DMS 273 (cell line): Measurements from ENCODE around the gene RXFP4.
"Not testable (repeated sequence)": the region's sequence is repeated elsewhere in the genome, so short reads cannot be mapped to it uniquely, and the experiment has no call there.

Source experiments
- DNase-seq: peaks from one replicate; lab custom pipeline; 2025; ENCODE audit not compliant: unreplicated experiment; lab: John Stamatoyannopoulos, UW

RXFP4 gene

DNA sequence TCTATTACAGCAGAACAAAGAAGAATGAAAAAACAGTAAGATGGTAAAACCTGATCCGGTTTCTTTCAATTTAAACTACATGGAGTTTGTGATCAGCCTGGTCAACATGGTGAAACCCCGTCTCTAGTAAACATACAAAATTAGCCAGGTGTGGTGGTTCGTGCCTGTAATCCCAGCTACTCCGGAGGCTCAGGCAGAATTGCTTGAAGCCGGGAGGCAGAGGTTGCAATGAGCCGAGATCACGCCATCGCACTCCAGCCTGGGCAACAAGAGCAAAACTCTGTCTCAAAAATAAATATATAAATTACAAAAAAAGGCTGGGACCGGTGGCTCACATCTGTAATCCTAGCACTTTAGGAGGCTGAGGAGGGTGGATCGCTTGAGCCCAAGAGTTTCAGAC is 10.7 kb upstream of the RXFP4 start:
- not testable (repeated sequence) for DNase-seq

DNA sequence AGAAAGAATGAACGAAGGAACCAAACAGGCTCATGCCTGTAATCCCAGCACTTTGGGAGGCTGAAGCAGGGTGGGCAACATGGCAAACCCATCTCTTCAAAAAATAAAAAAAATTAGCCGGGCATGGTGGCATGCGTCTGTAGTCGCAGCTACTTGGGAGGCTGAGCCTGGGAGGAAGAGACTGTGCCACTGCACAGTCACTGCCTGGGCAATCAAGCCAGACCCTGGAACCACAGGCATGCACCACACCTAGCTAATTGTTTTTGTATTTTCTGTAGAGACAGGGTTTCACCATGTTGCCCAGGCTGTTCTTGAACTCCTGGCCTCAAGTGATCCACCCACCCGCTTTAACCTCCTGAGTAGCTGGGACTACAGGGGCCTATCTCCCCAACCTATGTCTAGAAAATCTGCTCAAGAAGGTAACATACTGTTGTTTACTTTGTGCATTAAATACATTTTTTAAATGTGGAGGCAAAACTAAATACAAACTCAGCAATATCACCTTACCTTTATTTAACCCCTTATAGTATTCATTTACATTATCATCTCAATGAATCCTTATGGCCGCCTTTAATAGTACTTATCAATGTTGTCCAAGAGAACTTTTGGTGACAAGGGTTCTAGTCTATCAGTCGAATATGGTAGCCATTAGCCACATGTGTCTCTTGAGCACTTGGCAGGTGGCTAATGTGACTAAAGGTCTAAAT is 10.0 kb upstream of the RXFP4 start:
- no peak for DNase-seq

DNA sequence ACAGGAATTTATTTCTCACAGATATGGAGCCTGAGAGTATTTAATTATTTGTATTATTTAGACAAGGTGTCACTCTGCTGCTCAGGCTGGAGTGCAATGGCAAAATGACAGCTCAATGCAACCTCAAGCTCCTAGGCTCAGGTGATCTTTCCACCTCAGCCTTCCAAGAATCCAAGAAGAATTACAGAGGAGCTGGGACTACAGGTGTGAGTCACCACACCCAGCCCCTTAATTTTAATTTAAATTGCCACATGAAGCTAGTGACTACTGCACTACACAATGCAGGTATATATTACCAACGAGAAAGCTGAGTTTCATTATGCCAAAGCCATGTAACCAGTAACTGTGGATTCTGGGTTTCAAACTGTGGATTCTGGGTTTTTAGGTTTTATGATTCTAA is 9.4 kb upstream of the RXFP4 start:
- no peak for DNase-seq

DNA sequence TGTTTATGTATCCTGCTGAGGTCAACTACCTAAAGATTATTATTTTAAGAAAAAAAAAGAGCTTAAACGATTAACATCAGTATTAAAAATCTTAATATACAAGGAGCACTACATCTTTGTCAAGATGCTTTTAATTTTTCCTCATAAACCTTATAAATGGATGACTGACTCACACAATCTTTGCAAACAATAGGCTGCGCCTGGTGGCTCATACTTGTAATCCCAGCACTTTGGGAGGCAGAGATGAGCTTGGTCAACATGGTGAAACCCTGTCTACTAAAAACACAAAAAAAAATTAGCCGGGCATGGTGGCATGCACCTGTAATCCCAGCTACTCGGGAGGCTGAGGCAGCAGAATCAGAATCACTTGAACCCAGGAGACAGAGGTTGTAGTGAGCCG is 9.0 kb upstream of the RXFP4 start:
- DNase-seq, result no peak

DNA sequence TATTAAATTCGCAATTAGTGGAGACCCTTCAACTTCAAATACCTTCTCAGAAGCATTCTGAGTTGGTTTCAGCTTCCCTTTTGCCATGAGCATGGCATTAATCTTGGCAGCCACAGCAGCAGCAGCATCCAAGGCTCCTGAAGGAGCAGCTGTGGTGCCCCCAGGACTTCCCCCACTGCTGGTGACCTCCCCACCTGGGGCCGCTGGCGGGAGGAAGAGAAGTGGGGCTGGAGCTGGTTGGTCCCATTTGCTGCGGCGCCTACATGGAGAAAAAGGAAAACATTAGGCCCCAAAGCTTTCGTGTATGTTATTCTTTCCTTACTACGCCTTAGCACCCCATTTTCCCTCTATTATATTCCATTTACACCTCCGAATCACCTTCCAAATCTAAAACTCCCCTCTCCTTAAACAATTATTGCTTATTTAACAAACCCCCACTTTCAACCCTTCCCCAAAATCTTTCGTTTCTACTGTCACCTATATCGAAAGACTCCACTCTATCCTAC is 7.8 kb upstream of the RXFP4 start:
- DNase-seq, result peak; percentile 56

DNA sequence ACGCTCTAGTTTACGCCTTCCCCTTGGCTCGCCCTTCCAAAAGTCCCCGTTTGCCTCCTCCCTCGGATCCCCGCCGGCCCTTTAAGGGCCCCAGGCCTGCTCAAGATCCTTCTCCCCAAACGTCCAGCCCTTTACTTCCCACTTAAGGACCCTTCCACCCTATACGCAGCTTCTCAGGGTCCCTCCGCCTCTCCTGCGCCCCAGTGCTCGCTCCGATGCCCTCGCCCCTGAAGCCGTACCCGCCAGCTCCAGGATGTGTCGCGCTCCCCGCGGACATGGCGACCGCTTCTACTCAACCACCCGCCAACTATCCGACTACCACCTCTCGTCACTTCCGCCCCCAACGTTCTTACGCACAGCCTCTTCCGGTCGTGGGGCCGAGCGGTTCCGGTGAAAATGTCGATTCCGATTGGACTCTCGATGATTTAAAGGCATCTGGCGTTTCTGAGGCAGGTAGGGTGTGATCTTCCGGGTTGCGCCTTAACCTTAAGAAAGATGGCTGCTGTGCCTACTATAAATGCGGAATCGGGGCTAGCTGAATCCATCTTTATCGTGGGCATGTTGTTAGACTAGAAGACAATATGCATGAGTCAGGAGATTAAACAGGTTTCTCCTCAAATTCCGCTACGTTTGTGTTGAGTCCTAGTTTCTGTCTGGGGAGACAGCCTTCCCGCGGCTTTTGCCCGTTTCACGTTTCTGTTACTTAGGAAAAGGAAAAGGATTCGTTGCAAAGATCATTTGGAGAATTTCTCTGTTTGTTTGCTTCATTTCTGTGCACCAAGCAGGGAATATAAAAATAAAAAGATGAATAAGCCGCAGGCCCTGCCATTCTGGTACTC is 7.1 kb upstream of the RXFP4 start, which contains the start of gene KHDC4:
Gene KHDC4, minus strand, starts transcription at position 317 of the 839 bp plus-strand sequence. Its CDS starts 40 bp downstream, at position 277.
- DNase-seq, result peak; percentile 99

DNA sequence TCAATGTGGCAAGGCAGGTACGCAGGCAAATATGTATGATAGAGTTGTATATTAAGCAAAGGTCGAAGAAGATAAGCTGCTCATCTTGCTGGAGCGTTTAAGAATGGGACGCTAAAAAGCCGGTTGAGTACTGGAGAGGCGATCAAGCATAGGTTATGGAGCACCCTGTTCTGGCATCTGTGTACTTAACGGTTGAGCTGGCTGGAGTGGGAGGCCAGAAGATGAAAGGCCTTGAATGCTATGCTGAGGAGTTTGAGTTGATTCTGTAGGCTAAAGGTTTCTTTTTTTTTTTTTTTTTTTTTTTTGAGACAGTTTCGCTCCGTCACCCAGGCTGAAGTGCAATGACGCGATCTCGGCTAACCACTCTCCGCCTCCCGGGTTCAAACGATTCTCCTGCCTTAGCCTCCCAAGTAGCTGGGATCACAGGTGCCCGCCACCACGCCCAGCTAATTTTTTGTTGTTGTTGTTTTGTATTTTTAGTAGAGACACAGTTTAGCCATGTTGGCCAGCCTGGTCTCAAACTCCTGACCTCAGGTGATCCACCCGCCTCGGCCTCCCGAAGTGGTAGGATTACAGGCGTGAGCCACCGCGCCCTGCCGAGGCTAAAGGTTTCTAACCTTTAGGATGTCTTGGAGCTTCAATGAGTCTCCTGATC is 6.4 kb upstream of the RXFP4 start:
- peak; percentile 77 for DNase-seq

DNA sequence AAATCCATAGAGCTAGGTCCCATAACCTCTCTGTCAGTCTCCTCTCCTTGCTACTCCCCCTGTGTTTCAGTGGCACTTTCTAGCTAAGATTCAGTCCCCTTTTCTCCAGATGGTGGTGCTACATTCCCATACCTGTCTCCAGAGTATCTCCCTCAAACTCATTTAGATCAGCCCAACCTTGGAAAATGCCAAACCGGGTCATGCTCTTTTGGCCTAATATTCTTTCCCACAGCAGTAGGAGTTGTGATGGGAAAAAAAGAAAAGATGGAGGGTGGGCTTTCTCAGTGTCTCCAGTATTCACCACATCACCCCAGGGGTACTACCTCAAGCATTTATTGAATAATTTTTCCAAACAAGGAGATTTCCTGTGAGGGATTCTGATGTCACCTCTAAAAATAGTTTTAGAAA is 3.2 kb upstream of the RXFP4 start:
- DNase-seq, result peak; percentile 91

DNA sequence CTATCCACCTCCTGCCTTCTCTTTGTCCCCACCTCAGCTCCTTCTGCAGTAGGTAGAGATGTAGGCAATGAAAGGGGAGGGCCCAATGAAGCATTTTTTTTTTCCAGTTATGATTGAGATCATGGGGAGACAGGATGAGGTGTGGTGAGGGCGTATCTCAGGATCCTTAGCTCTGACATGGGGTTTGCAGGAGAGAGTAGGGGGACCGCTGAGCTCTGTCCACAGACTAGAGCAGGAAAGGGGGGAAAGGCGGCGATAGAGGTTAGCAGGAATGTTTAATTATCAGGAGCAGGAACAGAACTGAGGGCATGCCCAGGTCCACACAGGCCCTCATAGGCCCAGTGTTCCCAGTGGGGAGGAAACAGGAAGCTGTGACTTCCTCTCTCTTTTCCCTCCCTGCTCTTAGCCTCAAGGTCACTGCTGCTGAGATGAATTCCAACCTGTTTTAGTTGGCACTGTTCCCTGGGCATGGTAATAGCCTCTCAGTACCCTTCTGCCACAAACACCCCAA is 901 bp upstream of the RXFP4 start:
- peak; percentile 82 for DNase-seq

DNA sequence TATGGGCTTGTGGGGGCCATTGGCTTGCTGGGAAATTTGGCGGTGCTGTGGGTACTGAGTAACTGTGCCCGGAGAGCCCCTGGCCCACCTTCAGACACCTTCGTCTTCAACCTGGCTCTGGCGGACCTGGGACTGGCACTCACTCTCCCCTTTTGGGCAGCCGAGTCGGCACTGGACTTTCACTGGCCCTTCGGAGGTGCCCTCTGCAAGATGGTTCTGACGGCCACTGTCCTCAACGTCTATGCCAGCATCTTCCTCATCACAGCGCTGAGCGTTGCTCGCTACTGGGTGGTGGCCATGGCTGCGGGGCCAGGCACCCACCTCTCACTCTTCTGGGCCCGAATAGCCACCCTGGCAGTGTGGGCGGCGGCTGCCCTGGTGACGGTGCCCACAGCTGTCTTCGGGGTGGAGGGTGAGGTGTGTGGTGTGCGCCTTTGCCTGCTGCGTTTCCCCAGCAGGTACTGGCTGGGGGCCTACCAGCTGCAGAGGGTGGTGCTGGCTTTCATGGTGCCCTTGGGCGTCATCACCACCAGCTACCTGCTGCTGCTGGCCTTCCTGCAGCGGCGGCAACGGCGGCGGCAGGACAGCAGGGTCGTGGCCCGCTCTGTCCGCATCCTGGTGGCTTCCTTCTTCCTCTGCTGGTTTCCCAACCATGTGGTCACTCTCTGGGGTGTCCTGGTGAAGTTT is 550 bp downstream of the RXFP4 start:
- no peak for DNase-seq

DNA sequence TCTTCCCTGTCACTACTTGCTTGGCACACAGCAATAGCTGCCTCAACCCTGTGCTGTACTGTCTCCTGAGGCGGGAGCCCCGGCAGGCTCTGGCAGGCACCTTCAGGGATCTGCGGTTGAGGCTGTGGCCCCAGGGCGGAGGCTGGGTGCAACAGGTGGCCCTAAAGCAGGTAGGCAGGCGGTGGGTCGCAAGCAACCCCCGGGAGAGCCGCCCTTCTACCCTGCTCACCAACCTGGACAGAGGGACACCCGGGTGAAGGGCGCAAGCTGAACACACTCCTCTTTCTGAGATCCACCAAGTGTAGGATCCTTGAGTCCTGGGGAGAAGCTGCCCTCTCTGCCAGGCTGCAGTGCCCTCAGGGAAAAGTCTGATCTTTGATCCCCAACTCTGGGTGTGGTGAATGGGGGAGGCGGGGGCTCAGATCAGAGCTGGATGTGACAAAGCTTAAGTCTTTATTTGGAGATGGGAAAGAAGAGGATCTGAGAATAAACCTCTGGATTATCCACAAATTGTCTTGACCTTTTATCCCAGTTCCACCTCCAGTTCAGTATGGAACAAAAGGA is 1.2 kb downstream of the RXFP4 start:
- DNase-seq, result no peak

DNA sequence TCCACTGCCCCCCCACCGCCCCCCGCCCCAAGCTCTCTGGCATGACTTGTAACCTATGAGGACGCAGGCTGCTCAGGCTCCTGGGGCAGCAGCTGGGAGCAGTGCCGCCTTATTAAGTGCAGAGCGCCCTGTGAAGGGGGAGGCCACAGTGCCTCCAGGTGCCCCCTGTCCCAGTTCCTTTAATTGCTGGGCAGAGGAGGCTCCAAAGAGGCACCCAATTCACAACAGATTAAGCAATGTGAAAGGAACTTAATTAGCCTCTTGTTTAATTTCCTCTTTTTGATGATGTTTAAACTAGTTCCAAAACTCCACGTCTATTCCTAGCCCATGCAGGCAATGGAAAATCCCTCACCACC is 3.0 kb downstream of the RXFP4 start:
- peak; percentile 48 for DNase-seq

DNA sequence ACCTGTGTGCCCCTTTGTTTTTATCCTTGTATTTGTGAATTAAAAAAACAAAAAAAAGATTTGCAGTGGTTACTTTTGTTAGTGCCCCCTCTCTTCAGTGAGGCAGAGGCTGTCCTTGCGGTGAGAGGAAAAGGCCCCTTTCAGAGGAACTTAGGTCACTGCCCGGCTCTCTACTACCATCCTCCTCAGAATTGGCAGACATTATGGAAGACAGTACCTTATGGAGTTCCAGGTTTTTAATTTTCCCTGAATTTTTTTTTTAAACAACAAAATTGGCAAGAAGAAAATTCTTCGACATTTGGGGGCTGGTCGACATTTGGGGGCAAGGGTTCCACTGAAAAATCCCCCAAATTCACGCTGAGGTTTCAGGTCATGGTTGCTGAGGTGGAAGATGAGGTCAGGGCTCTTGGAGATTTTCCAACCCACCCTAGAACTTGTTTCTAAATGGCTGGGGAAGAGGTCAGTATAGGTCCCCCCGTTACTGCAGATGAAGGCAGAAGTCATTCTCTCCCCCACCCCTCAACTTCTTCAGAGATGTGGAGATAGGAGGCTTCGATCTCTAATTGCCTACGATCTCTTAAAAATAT is 5.3 kb downstream of the RXFP4 start:
- DNase-seq, result no peak

DNA sequence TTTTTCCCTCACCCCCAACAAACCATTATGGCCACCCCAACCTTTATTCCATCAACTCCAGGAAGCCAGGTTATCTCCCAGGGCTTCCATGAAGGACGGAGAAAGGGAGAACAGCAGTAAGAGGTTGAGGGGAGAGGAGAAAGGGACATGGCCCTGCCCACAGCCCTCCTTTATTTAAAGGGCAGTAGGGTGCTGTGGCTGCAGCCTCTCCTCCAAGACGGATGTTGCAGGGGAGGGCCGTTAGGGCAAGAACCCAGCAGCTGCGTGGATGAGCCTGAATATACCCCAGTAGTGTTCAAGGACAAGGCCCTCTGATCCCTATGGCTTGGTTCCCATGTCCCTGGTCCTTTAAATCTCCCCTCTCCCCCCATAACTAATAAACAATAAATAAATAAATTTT is 5.9 kb downstream of the RXFP4 start:
- no peak for DNase-seq

DNA sequence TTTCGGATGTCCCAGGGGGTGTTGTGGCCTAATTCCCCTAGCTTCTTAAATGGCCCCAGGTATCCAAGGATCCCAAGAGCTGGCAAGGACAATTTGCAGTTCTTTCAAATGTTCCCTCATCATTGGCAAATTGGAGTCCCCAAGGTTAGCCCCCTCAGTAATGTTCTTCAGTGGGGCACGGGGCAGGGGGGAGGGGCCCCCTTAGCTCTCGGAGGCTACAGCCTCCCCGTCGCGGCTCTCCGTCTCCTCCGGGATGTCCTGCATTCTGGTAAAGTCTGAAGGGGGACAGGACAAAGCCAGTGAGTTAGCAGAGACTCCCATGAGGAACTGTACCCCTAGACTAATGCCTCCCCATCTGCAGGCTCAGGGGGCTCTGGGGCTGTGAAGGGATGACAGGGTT is 6.3 kb downstream of the RXFP4 start:
- DNase-seq, result no peak

DNA sequence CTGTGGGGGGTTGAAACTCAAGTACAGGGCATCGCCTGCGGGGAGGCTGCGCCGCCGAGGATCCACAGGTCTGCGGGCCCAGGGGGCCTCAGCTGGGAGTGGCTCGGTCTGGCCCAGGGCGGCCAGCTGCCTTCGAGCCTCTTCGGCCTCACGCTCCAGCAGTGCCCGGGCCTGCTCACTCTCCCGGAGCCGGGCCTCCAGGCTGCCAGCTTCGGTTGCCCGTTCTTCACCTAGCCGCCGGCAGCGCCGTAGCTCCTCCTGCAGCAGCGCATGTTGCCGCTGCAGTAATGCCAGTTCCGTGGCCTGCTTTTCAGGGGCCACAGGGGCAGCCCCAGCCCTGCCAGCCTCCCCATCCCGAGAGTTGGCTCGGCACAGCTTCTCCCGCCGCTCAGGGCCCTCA is 9.4 kb downstream of the RXFP4 start:
- no peak for DNase-seq

DNA sequence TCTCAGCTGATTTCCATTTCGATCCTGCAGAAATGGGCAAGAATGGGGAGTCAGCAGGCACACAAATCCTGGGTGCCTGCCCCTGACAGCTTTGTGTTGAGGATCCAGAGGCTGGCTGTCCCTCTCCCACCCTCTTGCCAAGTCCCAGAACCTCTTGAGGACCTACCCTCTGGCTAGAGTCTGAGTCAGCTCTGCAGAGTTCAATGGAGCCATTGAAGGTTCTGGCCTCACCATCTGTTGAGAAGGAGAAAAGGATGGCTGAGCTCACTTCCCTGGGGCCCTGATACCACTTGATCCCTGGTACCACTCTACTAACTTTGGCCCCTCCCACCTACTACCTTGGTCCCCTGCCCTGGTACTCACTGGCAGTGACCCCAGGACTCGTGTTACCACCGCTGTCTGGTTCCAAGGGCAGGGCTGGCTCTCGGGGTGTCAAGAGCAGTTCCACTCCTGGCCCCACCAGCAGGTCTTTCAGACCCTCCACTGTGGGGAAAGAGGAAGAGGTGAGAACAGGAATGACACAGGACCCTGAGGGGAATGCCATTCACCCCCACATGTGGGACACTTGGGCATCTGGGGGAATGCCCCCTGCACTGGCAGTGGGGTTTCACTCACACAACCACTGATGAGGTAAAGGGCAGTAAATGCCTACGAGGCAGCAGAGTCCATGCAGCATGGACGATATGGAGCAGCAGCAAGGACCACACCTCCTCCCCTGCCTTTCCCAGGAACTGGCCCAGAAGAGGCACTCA is 10.5 kb downstream of the RXFP4 start:
- DNase-seq, result no peak

DNA sequence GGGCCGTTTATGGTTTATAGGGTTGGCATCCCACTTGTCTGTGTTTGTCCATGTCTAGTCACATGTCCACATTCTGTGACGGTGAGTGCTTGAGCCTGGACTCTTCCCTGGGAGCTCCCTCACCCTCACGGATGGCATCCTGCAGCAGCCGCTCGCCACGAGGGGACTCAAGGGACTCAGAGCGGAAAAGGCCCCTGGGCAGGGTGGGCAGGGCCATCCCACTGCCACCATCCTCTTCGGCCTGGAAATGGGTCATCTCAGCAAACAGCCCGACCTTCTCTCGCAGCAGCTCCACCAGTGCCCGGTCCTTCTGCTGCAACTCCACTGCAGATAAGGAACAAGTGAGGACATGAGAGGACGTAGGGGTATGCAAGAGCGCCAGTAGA is 11.1 kb downstream of the RXFP4 start:
- no peak for DNase-seq

DNA sequence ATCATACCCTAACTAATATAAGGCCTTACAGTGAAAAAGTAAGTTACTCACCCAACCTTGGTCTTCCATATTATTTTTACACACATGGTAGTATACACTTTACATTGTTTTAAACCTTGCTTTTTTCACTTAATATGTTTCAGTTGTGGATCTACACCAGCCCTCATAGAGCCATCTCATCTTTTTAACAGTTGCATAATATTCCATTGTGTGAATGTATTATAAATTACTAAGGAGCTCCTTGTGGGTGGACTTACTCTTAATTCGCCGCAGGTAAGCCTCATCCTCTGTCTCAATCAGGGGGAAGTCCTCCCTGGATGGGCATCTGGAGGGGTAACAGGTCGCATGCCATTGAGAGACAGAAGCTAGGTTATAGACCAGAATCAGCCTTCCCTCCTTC is 13.2 kb downstream of the RXFP4 start:
- DNase-seq, result no peak
